Tibial nerve (tissue), 4 donors: ENCODE data around the gene GPR3.

Experiments
- CTCF ChIP-seq, 5 experiments: fragments of 200-600 bp in 3 of 5; fragments of 450-650 bp in 2 of 5; sonication (generic) in 3 of 5; IDR thresholded peaks; one replicate each; pipeline ENCODE4 v1.5.1; 2016 to 2019; ENCODE audit warnings: antibody characterized with exemption in 5 of 5, mild to moderate bottlenecking in 3 of 5, moderate library complexity in 2 of 5
- EP300 ChIP-seq, 2 donors: sonication (generic); formaldehyde crosslinking; IDR thresholded peaks; one replicate each; pipeline ENCODE4 v1.6.1; 2017; ENCODE audit warnings: antibody characterized with exemption in 2 of 2, mild to moderate bottlenecking in 1 of 2
- POLR2A ChIP-seq, 2 donors: fragments of 450-650 bp; IDR thresholded peaks; one replicate each; pipeline ENCODE4 v1.6.1; 2017; ENCODE audit warnings: antibody characterized with exemption in 2 of 2, mild to moderate bottlenecking in 2 of 2, moderate library complexity in 2 of 2

- TF ChIP-seq POLR2A (IDR thresholded peaks at IDR 0.05): no peak
- no peak for TF ChIP-seq CTCF (IDR thresholded peaks at IDR 0.05)
- no peak for TF ChIP-seq EP300 (IDR thresholded peaks at IDR 0.05)
Measured at GRCh38 chr1:27423709-27424108, 31.3 kb downstream of the GPR3 start.
